Motor neuron (in vitro differentiated cells): ENCODE measurements around the gene POLR3G. TPM values are rescaled to one million over a fixed set of nuclear protein-coding genes. Genes with fewer than 3 reads are reported as not detected.
A peak's percentile ranks its signal among the peaks of the same experiment; 100 is the strongest.

Source experiments
- ATAC-seq, 8 experiments: fragments of 200-7000 bp; cut with Tn5 transposase; replicated peaks in 6 of 8; 2 replicates each; pipeline ENCODE4 v1.8.0; 2021; ENCODE audit warnings: mild to moderate bottlenecking in 8 of 8, moderate library complexity in 8 of 8
- H3K27ac ChIP-seq, 2 donors: fragments of 250-450 bp; sonication (Bioruptor Pico); 2 replicates each; pipeline ENCODE4 v1.9.0; 2021; ENCODE audit warnings: antibody characterized with exemption in 2 of 2, mild to moderate bottlenecking in 2 of 2, moderate library complexity in 1 of 2
- H3K4me1 ChIP-seq, 2 donors: fragments of 250-450 bp; sonication (Bioruptor Pico); replicated peaks in 1 of 2; 2 replicates each; pipeline ENCODE4 v1.6.1; 2021; ENCODE audit warnings: antibody characterized with exemption in 2 of 2, mild to moderate bottlenecking in 2 of 2, moderate library complexity in 1 of 2
- H3K4me3 ChIP-seq, 5 donors: fragments of 250-450 bp; sonication (Bioruptor Pico); 2 replicates each; pipeline ENCODE4 v1.9.0; 2021; ENCODE audit warnings: antibody characterized with exemption in 5 of 5, mild to moderate bottlenecking in 5 of 5, moderate library complexity in 4 of 5
- WGBS, 10 experiments: fragments of 450-650 bp; shearing (Covaris generic); methylation state at CpG; one replicate each; pipeline ENCODE4 v1.0.0; 2022; 5-methylcytosine and 5-hydroxymethylcytosine counted together
- in situ Hi-C, 9 experiments: fragments of 400-800 bp; cut with MboI; loops; one replicate each; pipeline ENCODE4 v1.15.0; 2021; ENCODE audit warnings: low sequenced_read_pairs in 9 of 9, low pct_unique_long_range_greater_than_20kb in 2 of 9; ENCODE audit not compliant: unreplicated experiment in 9 of 9
- total RNA-seq, 8 experiments: library from RNA; unstranded; fragments of 300-600 nt; gene quantifications; 2 replicates each; pipeline versions ENCODE4 v1.2.3 to v1.2.4, GENCODE V29; 2022

The POLR3G gene
- total RNA-seq, 8 experiments from 2014 or later, result 2.0 to 19.8 (median 3.2) TPM

DNA sequence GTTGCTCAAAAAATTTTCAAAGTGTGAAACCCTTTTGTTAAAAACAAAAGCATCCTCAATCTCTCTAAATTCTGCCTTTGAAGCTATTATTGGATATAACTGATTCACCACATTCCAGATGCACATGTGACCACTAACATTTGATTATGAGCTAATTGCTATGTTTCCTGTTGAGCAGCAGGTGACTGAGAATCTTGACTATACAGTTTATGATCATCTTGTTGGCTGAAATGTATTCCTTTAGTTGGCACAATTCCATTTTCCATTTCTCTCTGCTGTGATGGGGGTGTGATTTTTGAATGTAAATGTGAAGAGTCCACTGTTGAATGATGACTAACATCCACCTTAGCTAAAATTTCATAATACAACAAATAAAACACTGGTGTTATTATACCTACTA, 44.0 kb downstream of the POLR3G start:
- in situ Hi-C loops, result no loop called here
- no peak overlapping the region for H3K4me3 ChIP-seq
- no peak overlapping the region for H3K27ac ChIP-seq

DNA sequence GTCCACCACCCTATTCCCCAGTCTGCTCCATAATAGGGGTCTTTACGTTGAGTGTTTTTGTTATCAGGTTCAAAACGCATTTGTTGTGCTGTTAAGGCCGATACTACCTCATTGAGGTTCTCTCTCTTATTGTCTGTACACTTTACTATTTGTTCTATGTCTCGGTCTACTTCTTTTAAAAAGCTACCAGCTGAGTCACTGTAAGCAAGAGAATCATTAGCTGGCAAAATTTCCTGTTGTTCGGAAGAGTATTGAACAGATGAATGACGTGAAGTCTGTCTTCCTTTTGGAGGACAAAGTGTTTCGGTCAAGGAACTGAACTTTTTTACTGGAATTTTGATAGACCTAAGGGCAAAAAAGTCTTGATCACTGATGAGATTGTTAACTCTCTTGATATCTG, 44.4 kb downstream of the POLR3G start:
- ATAC-seq, result no peak
- no peak overlapping the region for H3K27ac ChIP-seq

More for the DNA sequence above, 44.0 kb downstream of the POLR3G start:
- no peaks in the 10 kb centered on the region for H3K4me1 ChIP-seq
- ATAC-seq, result peak in 1 of 8 experiments; percentile 24

DNA sequence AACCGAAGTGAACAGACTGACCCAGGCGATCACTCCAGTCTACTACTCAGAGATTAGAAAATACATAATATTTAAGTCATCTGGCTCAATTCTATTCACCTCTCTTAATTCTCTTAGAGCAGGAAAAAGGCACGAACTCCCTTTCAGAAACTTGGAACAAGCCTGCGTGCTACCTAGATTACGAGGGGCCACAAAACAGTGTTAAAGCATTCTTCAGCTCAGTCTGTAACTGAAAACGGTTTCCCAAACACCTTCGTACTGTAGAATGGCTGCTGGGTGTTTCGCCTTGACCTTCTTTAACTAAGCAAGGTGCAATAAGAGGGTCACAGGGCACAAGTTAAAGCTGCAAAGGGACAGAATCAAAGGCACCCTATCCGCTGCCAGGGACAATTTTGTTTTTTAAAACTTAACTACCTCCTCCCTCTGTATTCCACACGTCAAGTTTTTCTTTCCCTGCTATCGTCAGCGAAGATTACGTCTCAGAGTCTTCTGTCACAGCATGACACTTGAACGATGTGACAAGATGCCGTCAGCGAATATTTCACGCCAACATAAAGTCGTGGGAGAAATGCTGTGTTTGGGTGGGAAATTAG, 54.0 kb downstream of the POLR3G start:
- in situ Hi-C loops, result no loop called here
- Histone ChIP-seq H3K4me3 (peak overlapping the region; percentile 60 to 88 (median 77)), H3K27ac (peak overlapping the region; percentile 52 to 83), H3K4me1 (peaks cover 8 to 25% of the 10 kb centered on the region in 2 donors)
- WGBS, 10 experiments, result 0 to 10% (median 1%) methylated on average over 2 to 18 of the region's 18 CpGs; no CpG with 5 or more reads in 1 of the 10 experiments
- peak in 7 of 8 experiments; percentile 0 to 4 (median 1) for ATAC-seq

More for the DNA sequence above, 44.4 kb downstream of the POLR3G start:
- WGBS, 10 experiments, result 73 to 100% (median 96%) methylated on average over 1 to 7 of the region's 7 CpGs; no CpG with 5 or more reads in 1 of the 10 experiments
- no peak overlapping the region for H3K4me3 ChIP-seq
- no peaks in the 10 kb centered on the region for H3K4me1 ChIP-seq
- in situ Hi-C loops, result no loop called here

DNA sequence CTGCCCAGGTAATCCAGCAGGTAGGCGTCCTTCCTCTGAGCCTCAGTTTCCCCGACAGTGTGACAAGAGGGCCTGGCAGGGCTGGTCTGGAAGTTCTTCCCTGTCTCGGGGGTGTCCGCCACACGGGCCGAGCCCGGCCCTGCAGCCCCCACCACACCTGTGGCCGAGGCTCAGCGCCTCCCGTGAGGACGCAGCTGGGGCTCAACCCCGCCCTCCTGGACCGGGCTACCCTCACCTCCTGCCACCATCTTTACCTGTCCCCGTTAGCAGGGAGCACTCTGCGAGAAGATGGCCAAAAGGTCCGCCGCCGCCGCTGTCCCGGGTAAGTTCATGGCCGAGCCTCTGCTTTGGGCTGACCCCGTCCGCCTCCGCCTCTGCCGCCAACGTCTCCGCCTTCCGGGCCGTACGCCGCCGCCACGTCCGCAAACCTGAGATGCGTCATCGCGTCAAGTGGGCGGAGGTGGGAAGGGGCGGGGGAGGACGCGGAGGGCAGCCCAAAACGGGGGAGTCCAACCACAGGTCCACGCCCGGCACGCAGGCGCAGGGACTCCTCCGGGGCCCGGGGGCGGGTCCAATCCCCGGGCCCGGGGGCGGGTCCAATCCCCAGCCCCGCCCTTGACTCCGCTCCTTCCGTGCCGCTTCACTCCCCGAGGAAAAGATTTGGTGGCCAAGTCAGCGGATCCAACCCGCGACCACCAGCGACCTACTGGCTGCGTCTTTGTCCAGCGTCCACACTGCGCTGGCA, 54.7 kb downstream of the POLR3G start, which contains the start of gene LYSMD3:
Gene LYSMD3, minus strand, starts transcription at position 391 of the 745 bp plus-strand sequence. CDS start 4,295 bp downstream, outside the sequence.
- Histone ChIP-seq H3K27ac (peak within 1 kb of the TSS; percentile 68 to 86), H3K4me3 (peak within 1 kb of the TSS; percentile 60 to 88 (median 77)), H3K4me1 (peaks cover 8 to 25% of the 10 kb centered on the region in 2 donors)
- peak; percentile 87 to 95 (median 94) for ATAC-seq
- in situ Hi-C loops, result no loop called here
- 0% methylated on average over 1 to 9 of the region's 64 CpGs; no CpG with 5 or more reads in 5 of the 10 experiments for WGBS, 10 experiments

DNA sequence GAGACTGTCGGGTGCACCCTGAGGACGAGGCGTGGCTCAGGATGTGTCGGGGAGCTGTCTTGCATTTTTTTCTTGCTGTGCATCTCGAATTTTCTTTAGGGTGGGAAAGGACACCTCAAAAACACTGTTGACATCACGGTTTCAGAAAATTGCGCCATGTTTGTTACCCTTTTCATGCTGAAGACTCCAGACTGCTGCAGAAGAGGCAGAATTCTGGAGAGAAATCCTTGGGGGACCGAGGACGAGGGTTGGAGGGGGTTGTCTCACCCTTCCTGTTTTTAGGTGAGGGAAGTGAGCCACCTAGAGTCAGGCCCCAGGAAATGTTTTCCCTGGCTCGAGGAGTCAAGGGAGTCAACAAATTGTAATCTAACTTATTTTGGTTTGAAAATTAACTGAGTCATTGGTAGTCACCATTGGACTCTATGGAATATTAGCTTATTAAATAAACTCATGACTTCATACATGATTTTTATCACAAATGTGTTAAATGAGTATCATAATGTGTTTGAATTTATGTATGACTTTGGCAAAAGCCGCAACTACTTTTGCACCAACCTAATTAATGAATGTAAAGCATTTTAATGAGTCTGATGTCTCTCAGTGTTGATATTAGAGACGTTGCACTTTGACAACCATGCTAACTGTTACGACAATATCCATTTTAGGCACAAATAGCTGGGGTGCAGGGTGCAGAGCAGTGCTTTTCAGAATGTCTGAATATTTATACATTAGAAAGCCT, 55.4 kb downstream of the POLR3G start:
- WGBS, 10 experiments, result 0 to 17% (median 4%) methylated on average over 2 to 9 of the region's 13 CpGs; no CpG with 5 or more reads in 1 of the 10 experiments
- in situ Hi-C loops, result no loop called here
- Histone ChIP-seq H3K27ac (peak overlapping the region; percentile 68 to 86), H3K4me3 (peak overlapping the region; percentile 60 to 88 (median 77)), H3K4me1 (peaks cover 8 to 25% of the 10 kb centered on the region in 2 donors)
- ATAC-seq, result peak; percentile 63 to 69 (median 66)

DNA sequence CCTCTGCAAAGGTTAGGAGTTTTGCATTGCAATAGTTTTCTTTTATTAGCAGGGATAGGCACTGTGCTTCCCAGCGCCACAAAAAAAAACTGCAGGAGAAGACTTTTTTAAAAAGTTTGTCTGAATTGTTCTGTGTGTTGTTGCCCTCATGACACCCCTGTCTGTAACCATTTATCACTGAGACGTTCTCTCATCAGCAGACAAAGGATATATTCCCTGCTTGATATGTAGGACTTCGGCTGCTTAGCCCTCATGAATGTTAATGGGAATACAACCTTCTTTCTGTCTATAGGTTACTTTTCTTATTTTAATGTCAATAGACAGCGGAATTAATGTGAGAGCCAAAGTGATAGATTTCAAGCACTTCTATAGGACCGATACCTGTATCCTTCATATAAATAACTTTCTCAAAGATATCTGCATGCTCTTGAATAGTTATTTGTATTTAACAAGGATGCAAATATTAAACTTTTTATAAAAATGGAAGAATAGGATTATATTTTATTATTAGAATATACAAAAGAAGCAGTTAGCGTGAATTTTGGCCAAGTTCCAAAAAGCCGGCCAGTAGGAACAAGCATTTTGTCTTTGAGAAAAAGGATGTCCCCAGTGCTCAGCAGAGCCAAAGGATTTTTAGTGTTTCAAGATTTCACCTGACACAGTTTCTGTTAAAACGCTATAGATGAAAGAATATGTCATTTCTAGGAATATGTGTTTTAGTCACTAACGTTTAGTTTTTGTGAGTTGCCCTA, 56.2 kb downstream of the POLR3G start:
- Histone ChIP-seq H3K27ac (no peak overlapping the region), H3K4me3 (peak overlapping the region; percentile 60 to 88 (median 77)), H3K4me1 (peaks cover 8 to 25% of the 10 kb centered on the region in 2 donors)
- in situ Hi-C loops, result no loop called here
- 4 to 68% (median 33%) methylated on average over 3 to 9 of the region's 9 CpGs for WGBS, 10 experiments
- ATAC-seq, result no peak

DNA sequence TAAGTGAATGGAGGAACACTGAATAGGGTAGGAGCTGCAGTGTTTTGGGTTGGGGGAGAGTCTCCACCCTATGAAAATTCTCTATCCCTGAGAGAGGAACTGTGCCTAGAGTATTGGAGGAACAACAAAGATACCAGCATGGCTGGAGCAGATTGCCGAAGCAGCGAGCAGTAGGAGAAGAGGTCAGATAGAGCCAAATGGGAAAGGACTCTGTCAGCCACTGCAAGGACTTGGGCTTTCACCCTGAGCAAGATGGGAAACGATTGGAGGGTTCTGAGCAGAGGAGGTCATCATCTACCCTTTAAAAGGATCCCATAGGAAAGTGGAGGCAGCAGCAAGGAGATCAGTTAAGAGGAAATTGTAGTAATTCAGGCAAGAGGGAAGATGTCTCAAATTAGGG, 59.1 kb downstream of the POLR3G start:
- no peak overlapping the region for H3K4me3 ChIP-seq
- in situ Hi-C loops, result no loop called here
- H3K27ac ChIP-seq, result no peak overlapping the region
- H3K4me1 ChIP-seq, result peaks cover 8 to 10% of the 10 kb centered on the region in 2 donors
- WGBS, 10 experiments, result 33 to 100% (median 91%) methylated on average over 1 to 3 of the region's 3 CpGs; no CpG with 5 or more reads in 3 of the 10 experiments
- ATAC-seq, result no peak

DNA sequence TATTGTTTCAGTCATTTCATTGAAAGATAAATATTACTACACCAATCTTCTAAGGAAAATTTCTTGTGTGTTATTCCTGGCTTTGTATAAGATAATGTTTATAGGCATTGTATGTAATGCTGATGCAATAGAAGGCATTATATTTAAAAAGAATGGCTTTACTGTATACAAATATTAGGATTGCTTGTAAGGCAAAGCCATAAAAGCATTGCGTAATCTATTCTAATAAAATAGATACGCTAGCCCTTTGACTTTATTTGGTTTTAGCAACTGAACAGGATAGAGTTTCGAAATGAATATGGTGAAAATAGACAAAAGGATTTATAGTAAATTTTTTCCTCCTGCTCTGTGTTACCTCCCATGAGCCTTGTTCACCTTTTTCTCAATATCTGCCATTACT, 60.3 kb downstream of the POLR3G start:
- H3K27ac ChIP-seq, result no peak overlapping the region
- H3K4me3 ChIP-seq, result no peak overlapping the region
- ATAC-seq, result no peak
- WGBS, 10 experiments, result 35 to 96% (median 86%) methylated on average over 2 to 3 of the region's 3 CpGs
- in situ Hi-C loops, result no loop called here
- peaks cover 8 to 10% of the 10 kb centered on the region in 2 donors for H3K4me1 ChIP-seq

DNA sequence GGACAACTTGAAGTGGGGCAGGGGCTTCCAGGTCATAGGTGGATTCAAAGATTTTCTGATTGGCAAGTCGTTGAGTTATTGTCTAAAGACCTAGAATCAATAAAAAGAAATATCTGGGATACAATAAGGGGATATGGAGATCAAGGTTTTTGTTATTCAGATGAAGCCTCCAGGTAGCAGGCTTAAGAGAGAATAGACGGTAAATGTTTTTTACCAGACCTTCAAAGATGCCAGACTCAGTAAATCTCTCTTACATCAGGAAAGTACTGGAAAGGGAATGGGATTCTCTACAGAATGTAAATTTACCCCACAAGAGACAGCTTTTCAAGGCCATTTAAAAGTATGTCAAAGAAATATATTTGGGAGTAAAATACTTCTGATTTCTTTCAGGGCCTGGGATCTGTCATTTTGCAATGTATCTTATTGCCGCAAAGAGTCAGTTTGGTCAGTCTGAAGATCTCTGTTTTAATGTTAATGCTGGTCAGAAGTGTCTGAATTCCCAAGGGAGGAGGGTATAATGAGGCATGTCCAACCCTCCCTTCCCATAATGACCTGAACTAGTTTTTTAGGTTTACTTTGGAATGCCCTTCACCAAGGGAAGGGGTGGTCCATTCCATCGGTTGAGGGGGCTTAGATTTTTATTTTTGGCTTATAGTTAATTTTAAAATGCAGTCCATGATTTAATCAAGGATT, 68.3 kb downstream of the POLR3G start:
- 29 to 100% (median 61%) methylated on average over 1 to 4 of the region's 4 CpGs for WGBS, 10 experiments
- Histone ChIP-seq H3K27ac (no peak overlapping the region), H3K4me1 (peaks cover 9 to 17% of the 10 kb centered on the region in 2 donors), H3K4me3 (no peak overlapping the region)
- ATAC-seq, result no peak
- in situ Hi-C loops, result no loop called here

DNA sequence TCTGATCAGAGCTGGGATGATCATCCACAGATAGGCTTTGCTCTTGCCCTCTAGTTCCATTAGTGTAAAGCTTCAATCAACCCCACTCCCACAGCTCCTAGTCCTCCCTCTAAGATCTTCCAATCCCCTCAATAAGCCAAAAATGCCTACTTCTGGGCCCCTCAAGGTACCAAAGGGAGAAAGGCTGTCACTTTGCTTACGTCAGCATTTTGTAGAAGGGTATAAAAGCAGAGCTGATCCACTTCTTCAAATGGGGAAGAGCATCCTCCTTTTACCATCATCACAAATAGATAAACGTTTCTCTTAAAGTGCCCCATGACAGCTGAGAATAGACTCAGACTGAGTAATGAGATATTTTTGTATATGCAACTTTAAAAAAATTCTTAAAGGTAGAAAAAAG, 70.8 kb downstream of the POLR3G start:
- Histone ChIP-seq H3K27ac (no peak overlapping the region), H3K4me1 (peaks cover 14 to 27% of the 10 kb centered on the region in 2 donors), H3K4me3 (no peak overlapping the region)
- WGBS, 10 experiments, result 5 to 100% (median 65%) methylated on average over 1 to 2 of the region's 2 CpGs; no CpG with 5 or more reads in 2 of the 10 experiments
- in situ Hi-C loops, result no loop called here
- ATAC-seq, result no peak

DNA sequence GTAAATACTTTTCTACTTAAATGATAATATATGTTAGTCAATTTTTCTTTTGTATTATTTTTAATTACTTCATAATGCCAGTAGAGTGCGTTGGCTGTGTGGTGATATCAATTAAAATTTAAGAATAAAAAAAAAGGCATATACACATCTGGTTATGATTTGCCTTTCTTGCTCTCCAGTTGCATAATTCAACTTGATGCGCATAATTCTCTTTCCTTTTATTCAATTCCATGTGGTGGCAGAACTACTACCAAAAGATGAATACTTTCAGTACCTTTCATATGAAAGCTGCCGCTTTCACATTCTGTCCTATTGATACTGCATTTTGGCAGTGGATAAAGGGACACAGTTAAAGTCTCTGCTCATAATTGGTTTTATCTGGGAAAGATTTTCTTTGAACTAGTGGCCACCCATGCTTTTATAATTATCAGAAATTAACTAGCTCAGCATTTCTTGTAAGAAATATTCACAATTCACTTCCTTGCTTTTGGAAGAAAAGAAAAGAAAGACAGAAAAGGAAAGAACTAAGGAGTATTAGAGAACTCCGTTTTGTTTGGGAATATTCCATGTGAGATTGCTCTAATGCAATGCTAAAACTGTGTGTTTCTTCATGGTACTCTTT, 71.7 kb downstream of the POLR3G start:
- Histone ChIP-seq H3K27ac (no peak overlapping the region), H3K4me1 (peaks cover 14 to 27% of the 10 kb centered on the region in 2 donors), H3K4me3 (no peak overlapping the region)
- ATAC-seq, result peak in 3 of 8 experiments; percentile 46 to 71 (median 67)
- WGBS, 10 experiments, result 0 to 96% (median 83%) methylated on average over 1 to 4 of the region's 4 CpGs
- in situ Hi-C loops, result no loop called here
